Measurements from ENCODE around the gene TBCD.

Gene TBCD

GRCh38 chr17:82832881-82833475 lies 81.1 kb downstream of the TBCD start:
- no peak for DNase-seq (ENCODE audit: low spot score)

- no peak for DNase-seq (ENCODE audit: low spot score)
Measured at GRCh38 chr17:82835122-82835521, 83.3 kb downstream of the TBCD start.

GRCh38 chr17:82835766-82836512 lies 84.1 kb downstream of the TBCD start:
- no peak for DNase-seq (ENCODE audit: low spot score)

GRCh38 chr17:82836823-82837357 lies 85.0 kb downstream of the TBCD start:
- DNase-seq (ENCODE audit: low spot score): no peak

GRCh38 chr17:82837586-82838320 lies 85.9 kb downstream of the TBCD start:
- no peak for DNase-seq (ENCODE audit: low spot score)

- no peak for DNase-seq (ENCODE audit: low spot score)
Measured at GRCh38 chr17:82838386-82839063, 86.7 kb downstream of the TBCD start.

GRCh38 chr17:82839617-82840292 lies 87.9 kb downstream of the TBCD start, which contains the start of gene ZNF750:
TSS of gene ZNF750 (minus strand) at chr17:82840022. CDS start at chr17:82832454, 7,568 bp downstream.
- no peak for DNase-seq (ENCODE audit: low spot score)

- DNase-seq (ENCODE audit: low spot score): no peak
Measured at GRCh38 chr17:82840431-82840831, 88.6 kb downstream of the TBCD start.

GRCh38 chr17:82841921-82842596 lies 90.2 kb downstream of the TBCD start:
- DNase-seq (ENCODE audit: low spot score): no peak

GRCh38 chr17:82843904-82844680 lies 92.2 kb downstream of the TBCD start:
- no peak for DNase-seq (ENCODE audit: low spot score)

- DNase-seq (ENCODE audit: low spot score): no peak
Measured at GRCh38 chr17:82844796-82845162, 92.9 kb downstream of the TBCD start.

- DNase-seq (ENCODE audit: low spot score): no peak
Measured at GRCh38 chr17:82845163-82845807, 93.4 kb downstream of the TBCD start.

- no peak for DNase-seq (ENCODE audit: low spot score)
Measured at GRCh38 chr17:82846061-82846691, 94.3 kb downstream of the TBCD start.

GRCh38 chr17:82848022-82848592 lies 96.2 kb downstream of the TBCD start:
- DNase-seq (ENCODE audit: low spot score): no peak

- DNase-seq (ENCODE audit: low spot score): no peak
Measured at GRCh38 chr17:82849076-82849945, 97.4 kb downstream of the TBCD start.

GRCh38 chr17:82851381-82851780 lies 99.5 kb downstream of the TBCD start:
- no peak for DNase-seq (ENCODE audit: low spot score)

GRCh38 chr17:82854226-82854625 lies 102.4 kb downstream of the TBCD start:
- DNase-seq (ENCODE audit: low spot score): no peak

GRCh38 chr17:82856361-82856760 lies 104.5 kb downstream of the TBCD start:
- DNase-seq (ENCODE audit: low spot score): no peak

Measured in hematopoietic multipotent progenitor cell treated with erythropoietin and hydrocortisone succinate and interleukin-3 and kit ligand, for 17 days (in vitro differentiated cells).